Colon (tissue), 2 donors: ENCODE results near the gene BLVRB.
"Not testable (repeated sequence)": the region's sequence is repeated elsewhere in the genome, so short reads cannot be mapped to it uniquely, and the experiment has no call there.

ENCODE experiments used
- FAIRE-seq: peaks from 2 replicates; lab custom pipeline; 2012; peaks lifted over from hg19 to GRCh38; lab: Jason Lieb, UNC
- donor health status: control.
- donor health status: control.

The BLVRB gene

DNA sequence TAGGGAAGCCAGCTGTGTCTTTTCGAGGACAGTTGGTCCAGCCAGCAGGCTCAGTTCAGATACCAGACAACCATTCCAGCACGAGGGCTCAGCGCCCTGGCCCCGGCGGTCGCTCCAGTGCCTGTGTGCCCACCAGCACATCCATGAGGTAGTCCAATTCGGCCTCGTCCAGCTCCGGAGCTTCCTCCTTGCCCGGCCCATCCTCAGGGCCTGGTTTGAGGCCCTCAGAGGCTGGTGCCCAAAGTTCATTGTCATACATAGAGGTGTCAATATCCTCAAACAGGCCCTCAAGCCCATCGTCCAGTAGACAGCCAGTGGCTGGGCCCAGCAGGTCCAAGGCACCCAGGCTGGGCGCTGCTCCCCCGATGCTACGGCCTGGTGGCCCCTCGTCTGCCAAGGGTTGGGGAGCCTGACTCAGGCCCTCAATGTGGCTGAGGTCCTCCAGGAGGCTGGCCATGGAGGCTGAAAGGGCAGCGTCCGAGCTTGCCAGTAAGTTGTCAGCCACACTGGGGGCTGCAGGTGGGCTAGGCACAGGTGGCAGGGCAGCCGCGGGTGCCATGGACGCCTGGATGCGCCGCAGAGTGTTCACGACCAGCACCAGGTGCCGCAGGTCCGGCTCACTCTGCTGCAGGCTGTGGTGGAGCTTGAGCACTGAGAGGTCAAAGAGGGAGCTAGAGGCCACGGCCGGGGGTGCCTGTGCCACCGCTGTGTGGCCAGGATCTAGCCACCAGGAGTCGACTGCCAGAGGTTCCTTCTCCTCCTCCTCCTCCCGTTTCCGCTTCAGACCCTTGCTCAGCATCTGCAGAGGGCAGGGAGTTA is 42.6 kb downstream of the BLVRB start:
- FAIRE-seq, result no peak

DNA sequence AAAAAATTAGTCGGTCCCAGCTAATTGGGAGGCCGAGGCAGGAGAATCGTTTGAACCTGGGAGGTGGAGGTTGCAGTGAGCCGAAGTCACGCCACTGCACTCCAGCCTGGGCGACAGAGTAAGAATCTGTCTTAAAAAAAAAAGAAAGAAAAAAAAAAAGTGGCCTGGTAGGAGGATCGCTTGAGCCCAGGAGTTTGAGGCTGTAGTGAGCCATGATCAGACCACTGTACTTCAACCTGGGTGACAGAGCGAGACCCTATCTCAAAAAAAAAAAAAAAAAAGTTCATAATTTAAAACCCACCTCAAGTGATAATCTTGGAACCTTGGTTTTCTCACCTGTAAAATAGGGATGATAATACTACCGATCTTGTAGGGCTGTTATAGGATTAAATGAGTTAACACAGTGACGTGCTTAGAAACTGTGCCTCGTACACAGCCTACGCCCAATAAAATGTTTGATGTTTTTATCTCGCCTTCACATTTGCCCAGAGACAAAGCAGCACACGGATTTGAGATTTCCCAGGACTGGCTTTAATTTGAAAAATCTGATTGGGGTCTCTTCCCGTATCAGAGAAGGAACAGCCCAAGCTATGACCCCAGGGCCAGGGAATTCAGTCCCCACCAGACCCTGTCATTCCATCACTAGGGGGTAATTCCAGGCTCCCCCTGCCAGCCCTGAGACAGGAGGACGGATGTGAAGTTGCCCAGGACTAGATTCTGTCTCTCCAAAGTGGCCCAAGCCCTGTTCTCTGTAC is 43.4 kb downstream of the BLVRB start:
- no peak for FAIRE-seq

- FAIRE-seq, result no peak
Observed at GRCh38 chr19:40420766-40421765, 44.5 kb downstream of the BLVRB start.

DNA sequence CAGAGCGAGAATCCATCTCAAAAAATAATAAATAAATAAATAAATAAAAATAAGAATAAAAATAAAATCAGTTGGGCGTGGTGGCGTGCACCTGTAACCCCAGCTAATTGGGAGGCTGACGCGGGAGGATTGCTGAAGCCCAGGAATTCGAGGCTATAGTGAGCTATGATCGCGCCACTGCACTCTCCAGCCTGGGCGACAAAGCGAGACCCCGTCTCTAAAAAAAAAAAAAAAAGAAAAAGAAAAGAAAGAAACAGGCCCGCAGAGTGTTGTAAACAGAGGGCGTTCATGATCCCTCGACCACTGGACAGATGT is 45.1 kb downstream of the BLVRB start:
- no peak for FAIRE-seq

DNA sequence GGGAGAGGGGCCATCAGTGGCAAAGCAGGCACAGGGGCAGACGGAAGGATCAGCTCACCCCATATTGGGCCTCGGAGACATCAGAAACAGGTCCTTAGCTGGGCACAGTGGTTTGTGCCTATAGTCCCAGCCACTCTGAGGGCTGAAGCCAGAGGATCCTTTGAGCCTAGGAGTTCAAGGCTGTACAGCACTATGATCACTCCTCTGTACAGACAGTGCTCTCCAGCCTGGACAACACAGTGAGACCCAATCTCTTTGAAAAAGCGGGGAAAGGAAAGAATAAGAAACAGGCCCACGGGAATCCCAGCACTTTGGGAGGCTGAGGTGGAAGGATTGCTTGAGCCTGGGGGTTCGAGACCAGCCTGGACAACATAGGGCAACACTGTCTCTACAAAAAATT is 45.8 kb downstream of the BLVRB start:
- no peak for FAIRE-seq

GRCh38 chr19:40419066-40419612 is 46.4 kb downstream of the BLVRB start:
- FAIRE-seq, result no peak

DNA sequence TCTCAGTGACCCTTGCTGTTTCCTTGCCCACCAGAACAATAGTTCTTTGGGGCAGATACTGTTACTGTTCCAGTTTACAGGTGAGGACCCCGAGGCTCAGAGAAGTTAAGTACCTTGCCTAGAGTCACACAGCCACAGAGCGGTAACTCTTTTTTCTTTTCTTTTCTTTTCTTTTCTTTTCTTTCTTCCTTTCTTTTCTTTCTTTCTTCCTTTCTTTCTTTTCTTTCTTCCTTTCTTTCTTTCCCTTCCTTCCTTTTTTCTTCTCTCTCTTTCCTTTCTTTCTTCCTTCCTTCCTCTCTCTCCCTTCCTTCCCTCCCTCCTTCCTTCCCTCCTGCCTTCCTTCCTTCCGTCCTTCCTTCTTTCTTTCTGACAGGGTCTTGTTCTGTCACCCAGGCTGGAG is 47.5 kb downstream of the BLVRB start:
- no peak for FAIRE-seq

GRCh38 chr19:40417643-40417981 is 47.9 kb downstream of the BLVRB start:
- no peak for FAIRE-seq

DNA sequence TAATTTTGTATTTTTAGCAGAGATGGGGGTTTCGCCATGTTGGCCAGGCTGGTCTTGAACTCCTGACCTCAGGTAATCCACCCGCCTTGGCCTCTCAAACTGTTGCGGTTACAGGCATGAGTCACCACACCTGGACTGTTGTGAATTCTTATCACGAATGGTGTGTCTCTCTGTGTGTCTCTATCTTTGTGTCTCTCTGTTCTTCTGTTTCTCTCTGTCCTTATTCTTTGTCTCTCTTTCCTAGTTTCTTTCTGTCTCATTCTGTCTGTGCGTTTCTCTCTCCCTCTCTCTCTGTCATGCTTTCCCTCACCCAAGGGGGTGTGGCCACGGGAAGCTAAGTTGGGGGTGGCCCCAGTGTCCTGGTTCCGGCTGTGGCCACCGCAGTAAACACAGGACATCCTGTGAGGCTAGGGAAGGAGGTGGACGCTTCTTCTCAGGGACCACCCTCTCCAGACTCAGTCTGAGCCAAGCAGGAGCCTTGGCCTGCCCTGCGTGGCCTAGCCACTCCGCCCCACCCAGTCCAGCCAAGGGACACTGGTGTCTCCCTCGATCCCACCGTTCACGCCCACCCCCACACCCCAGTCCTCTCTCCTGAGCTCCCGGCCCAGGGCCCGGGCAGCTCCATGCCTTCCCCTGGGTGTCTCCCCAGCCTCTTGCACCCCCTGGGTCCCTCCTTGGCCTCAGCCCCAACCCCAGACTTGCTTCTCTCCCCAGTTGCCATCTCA is 48.5 kb downstream of the BLVRB start:
- no peak for FAIRE-seq

GRCh38 chr19:40415768-40416167 is 49.8 kb downstream of the BLVRB start:
- FAIRE-seq, result no peak

GRCh38 chr19:40414542-40415535 is 50.7 kb downstream of the BLVRB start:
- FAIRE-seq, result no peak

- no peak for FAIRE-seq
Observed at GRCh38 chr19:40413291-40413845, 52.2 kb downstream of the BLVRB start, which contains the start of gene PRX. TSS of gene PRX (minus strand) at chr19:40413378. CDS start at chr19:40407932, 5,446 bp downstream.

DNA sequence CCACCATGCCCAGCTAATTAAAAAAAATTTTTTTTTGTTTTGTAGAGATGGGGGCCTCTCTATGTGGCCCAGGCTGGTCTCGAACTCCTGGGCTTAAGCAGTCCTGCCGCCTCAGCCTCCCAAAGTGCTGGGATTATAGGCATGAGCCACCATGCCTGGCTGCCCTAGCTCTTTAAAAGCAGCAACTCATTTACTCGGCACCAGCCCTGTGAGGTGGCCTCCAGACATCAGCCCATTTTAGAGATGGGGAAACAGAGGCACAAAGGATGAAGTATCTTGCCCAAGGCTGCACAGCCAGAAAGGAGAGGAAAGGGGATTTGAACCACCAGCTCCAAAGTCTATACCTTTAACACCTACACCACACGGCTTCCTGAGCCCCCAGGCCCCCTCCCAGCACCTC is 52.7 kb downstream of the BLVRB start:
- FAIRE-seq, result no peak

DNA sequence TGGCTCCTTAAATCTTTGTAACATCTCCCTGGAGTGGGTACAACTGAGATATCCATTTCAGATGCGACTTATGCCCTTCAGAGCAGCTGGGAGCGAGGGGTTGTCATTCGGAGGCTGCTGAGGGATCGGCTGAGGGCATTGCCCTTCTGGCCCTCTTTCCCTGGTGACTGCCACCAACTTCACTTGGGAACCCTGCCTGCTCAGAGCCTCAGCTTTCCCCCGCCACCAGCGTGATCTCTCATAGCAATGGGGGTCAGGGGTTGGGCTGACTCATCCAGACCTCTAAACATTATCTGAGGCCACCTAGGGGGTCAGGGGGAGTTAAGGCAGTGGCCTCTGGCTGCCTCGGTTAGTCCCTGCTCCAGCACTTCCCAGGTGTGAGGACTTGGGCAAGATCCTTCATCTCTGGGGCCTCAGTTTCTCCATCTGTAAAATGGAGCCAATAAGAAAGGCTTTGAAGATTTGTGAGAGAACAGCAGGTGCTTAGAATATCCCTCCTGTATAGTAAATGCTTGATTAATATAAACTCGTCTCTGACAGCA is 53.5 kb downstream of the BLVRB start:
- FAIRE-seq, result no peak

- no peak for FAIRE-seq
Observed at GRCh38 chr19:40411125-40411842, 54.3 kb downstream of the BLVRB start.

- no peak for FAIRE-seq
Observed at GRCh38 chr19:40410030-40410389, 55.5 kb downstream of the BLVRB start.

- FAIRE-seq, result not testable (repeated sequence)
Observed at GRCh38 chr19:40408598-40408925, 57.0 kb downstream of the BLVRB start.

DNA sequence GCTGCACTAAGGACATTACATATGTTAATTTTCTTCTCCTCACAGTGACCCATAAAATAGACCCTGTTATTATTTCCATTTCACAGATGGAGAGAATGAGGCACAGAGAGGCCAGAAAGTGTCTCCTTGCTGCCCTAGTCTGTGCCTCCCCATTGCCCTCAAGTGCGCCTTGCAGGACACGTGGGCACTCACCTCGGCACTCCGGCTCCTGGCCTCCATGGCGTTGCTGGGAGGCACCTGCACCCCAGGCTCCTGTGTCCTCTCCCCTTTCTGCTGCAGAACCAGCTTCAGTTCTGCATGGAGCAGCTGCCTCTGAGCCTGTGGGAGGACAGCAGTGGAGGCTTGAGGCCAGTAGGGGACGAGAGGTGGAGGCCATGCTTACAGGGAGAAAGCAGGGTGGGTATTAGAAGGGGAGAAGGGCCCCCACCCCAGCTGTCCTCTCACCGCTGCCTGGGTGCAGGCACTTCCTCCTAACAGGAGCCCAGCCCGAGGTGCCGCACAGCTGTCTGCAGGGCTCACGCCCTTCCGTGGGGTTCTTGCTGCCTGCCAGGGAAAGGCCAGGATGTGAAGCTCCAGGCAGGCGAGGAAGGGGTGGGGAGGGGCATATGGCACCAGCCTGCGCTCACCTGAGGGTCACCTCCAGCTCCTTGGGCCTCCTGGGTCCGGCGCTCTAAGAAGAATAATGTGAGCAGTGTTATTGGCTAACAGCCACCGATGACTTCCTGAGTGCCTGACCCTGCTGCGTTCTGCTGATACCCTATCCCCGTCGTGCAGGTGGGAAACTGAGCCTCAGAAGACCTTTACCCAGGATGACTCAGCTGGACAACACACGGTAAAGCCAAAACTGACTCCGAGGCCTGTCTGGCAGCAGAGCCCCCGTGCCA is 57.6 kb downstream of the BLVRB start:
- FAIRE-seq, result no peak
